Spleen (tissue), 11 donors: Measurements from ENCODE around the gene ZNF567. TPM values are rescaled to one million over a fixed set of nuclear protein-coding genes. Genes with fewer than 3 reads are reported as not detected.

ENCODE experiments used
- DNase-seq: peaks from one replicate; pipeline ENCODE4 v3.0.0-alpha.2; 2020
- H3K27ac ChIP-seq, 8 donors: fragments of 200-600 bp; sonication (generic) in 7 of 8; 1 replicate in 4 of 8; 2 replicates in 4 of 8; pipeline versions ENCODE4 v1.5.0 to v1.8.0; 2016 to 2021; ENCODE audit warnings: inconsistent platforms in 4 of 8, mild to moderate bottlenecking in 4 of 8, moderate library complexity in 1 of 8
- H3K27me3 ChIP-seq, 7 donors: fragments of 200-600 bp; sonication (generic) in 6 of 7; replicated peaks in 1 of 7; 1 replicate in 4 of 7; 2 replicates in 3 of 7; pipeline versions ENCODE4 v1.5.0 to v1.8.0; 2016 to 2021; ENCODE audit warnings: inconsistent platforms in 3 of 7, mild to moderate bottlenecking in 1 of 7
- H3K36me3 ChIP-seq, 6 donors: fragments of 200-600 bp; sonication (generic) in 5 of 6; 1 replicate in 4 of 6; 2 replicates in 2 of 6; pipeline versions ENCODE4 v1.5.0 to v1.8.0; 2016 to 2021; ENCODE audit warnings: inconsistent platforms in 2 of 6
- H3K4me1 ChIP-seq, 6 donors: fragments of 200-600 bp; sonication (generic) in 5 of 6; 1 replicate in 3 of 6; 2 replicates in 3 of 6; pipeline versions ENCODE4 v1.5.0 to v1.8.0; 2016 to 2021; ENCODE audit warnings: inconsistent platforms in 3 of 6
- H3K4me3 ChIP-seq, 8 donors: fragments of 200-600 bp; sonication (generic) in 7 of 8; 1 replicate in 4 of 8; 2 replicates in 4 of 8; pipeline versions ENCODE4 v1.5.0 to v1.8.0; 2016 to 2021; ENCODE audit warnings: inconsistent platforms in 4 of 8, mild to moderate bottlenecking in 4 of 8, moderate library complexity in 2 of 8
- H3K9me3 ChIP-seq, 8 donors: fragments of 200-600 bp; sonication (generic) in 7 of 8; 1 replicate in 4 of 8; 2 replicates in 4 of 8; pipeline versions ENCODE4 v1.5.0 to v1.8.0; 2016 to 2021; ENCODE audit warnings: inconsistent platforms in 4 of 8
- POLR2A ChIP-seq, 3 donors: fragments of 450-650 bp; IDR thresholded peaks; one replicate each; pipeline ENCODE4 v1.5.1; 2017; ENCODE audit warnings: antibody characterized with exemption in 3 of 3, mild to moderate bottlenecking in 1 of 3
- POLR2AphosphoS5 ChIP-seq, 3 donors: sonication (generic); formaldehyde crosslinking; IDR thresholded peaks; one replicate each; pipeline ENCODE4 v1.5.1; 2017; ENCODE audit warnings: antibody characterized with exemption in 3 of 3
- WGBS, 5 donors: extraction: QIAGEN DNeasy Blood & Tissue Kit in 3 of 5; methylation state at CpG; one replicate each; pipeline versions ENCODE4 v1.1.5 to v1.1.7; 2013 to 2018; 5-methylcytosine and 5-hydroxymethylcytosine counted together
- intact Hi-C: fragments of 100-400 bp; cut with DNase I; formaldehyde crosslinking; loops from one replicate; pipeline ENCODE4 v1.15.0; 2023; ENCODE audit warnings: low total_unique reads
- polyA plus RNA-seq, 3 donors: library from polyadenylated mRNA; stranded (reverse); fragments of 200-250 nt; gene quantifications; one replicate each; pipeline ENCODE4 v1.2.1, GENCODE V29; 2013
- total RNA-seq, 7 donors: library from RNA; depleted of rRNA in 3 of 7; stranded (reverse); fragments of >200 nt in 3 of 7; fragmentation: NEBNext Ultra II Directional in 4 of 7; extraction: Animal tissue kit (Norgen Biotek cat#: 25700) in 4 of 7; gene quantifications; one replicate each; pipeline versions ENCODE4 v1.1.0 to v1.2.1, GENCODE V29; 2016 to 2021
- TF ChIP-seq, protein P1 (sequence below), 11 experiments: fragments of 200-600 bp in 7 of 11; fragments of 450-650 bp in 4 of 11; sonication (generic) in 4 of 11; IDR thresholded peaks in 8 of 11; conservative IDR thresholded peaks in 3 of 11; 1 replicate in 7 of 11; 2 replicates in 4 of 11; pipeline versions ENCODE4 v1.4.0 to v1.8.0; 2016 to 2021; ENCODE audit warnings: antibody characterized with exemption in 11 of 11, inconsistent platforms in 4 of 11, mild to moderate bottlenecking in 1 of 11
- donor health status: healthy with polysubstance abuse.
- donor health status: DM: no; HTN: no; CAD: no; lungs with moderate emphysema.
- donor health status: DM: no; HTN: no; CAD: no.
- donor health status: Bipolar disorder and iron deficiency.
- donor health status: healthy.
- donor health status: DM: no; HTN: no; CAD: no.
- donor health status: DM: yes; HTN: yes; CAD: no.

Gene ZNF567
- total and polyA plus RNA-seq, 10 donors = 2.2 to 24.1 (median 9.3) TPM

DNA sequence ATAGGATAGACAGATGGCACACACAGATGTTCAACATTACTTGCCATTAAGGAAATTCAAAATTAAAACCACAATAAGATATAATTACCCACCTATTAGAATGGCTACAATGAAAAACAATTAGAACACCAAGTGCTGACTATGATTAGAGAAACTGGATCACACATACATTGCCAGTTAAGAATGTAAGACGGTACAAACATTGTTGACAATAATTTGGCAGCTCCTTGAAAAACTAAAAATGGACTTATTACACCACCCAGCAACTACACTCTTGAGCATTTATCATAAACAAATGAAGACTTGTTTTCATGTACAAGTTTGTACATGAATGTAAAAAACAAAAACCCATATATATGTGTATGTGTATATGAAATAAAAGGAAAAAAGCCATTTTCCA is 34.5 kb upstream of the ZNF567 start:
- Histone ChIP-seq H3K36me3 (peaks cover 47 to 100% (median 99%) of the 10 kb centered on the region in 6 donors), H3K9me3 (peaks cover 22 to 100% (median 100%) of the 10 kb centered on the region in 8 donors), H3K4me1 (no peaks in the 10 kb centered on the region)

DNA sequence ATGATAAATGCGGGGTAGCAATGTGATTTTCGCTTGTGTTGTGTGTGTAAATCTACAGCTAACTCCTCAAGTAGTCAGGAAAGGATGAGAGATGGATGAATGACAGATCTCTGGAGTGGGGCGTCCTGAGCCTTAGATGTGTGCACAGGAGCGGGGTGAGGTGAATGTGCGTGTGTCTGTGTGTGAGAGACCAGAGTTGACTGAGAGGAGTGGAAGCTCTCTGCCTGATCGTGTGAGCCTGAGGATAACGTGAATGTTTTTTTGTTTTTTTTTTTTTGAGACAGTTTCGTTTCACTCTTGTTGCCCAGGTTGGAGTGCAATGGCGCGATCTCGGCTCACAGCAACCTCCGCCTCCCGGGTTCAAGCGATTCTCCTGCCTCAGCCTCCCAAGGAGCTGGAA is 21.6 kb upstream of the ZNF567 start:
- Histone ChIP-seq H3K4me3 (peak overlapping the region; percentile 68 to 91 (median 80)), H3K4me1 (peaks cover 10 to 33% (median 24%) of the 10 kb centered on the region in 6 donors), H3K9me3 (peaks cover 9 to 77% (median 74%) of the 10 kb centered on the region in 8 donors), H3K27ac (peak overlapping the region in 1 of 8 donors; percentile 87), H3K27me3 (no peaks in the 10 kb centered on the region), H3K36me3 (peaks cover 2 to 64% (median 37%) of the 10 kb centered on the region in 6 donors)
- 54 to 67% (median 56%) methylated on average over 14 of the region's 14 CpGs for WGBS, 5 donors
- TF ChIP-seq POLR2A (IDR thresholded peaks at IDR 0.05) (no peak), POLR2AphosphoS5 (IDR thresholded peaks at IDR 0.05) (no peak)
- TF ChIP-seq, protein P1, sequence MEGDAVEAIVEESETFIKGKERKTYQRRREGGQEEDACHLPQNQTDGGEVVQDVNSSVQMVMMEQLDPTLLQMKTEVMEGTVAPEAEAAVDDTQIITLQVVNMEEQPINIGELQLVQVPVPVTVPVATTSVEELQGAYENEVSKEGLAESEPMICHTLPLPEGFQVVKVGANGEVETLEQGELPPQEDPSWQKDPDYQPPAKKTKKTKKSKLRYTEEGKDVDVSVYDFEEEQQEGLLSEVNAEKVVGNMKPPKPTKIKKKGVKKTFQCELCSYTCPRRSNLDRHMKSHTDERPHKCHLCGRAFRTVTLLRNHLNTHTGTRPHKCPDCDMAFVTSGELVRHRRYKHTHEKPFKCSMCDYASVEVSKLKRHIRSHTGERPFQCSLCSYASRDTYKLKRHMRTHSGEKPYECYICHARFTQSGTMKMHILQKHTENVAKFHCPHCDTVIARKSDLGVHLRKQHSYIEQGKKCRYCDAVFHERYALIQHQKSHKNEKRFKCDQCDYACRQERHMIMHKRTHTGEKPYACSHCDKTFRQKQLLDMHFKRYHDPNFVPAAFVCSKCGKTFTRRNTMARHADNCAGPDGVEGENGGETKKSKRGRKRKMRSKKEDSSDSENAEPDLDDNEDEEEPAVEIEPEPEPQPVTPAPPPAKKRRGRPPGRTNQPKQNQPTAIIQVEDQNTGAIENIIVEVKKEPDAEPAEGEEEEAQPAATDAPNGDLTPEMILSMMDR (IDR thresholded peaks at IDR 0.05 in 8 of 11, conservative IDR thresholded peaks at IDR 0.05 in 3 of 11) = no peak
- DNase-seq = no peak
- intact Hi-C loops = no loop called here

More for the DNA sequence above, 34.5 kb upstream of the ZNF567 start:
- intact Hi-C loops = no loop called here
- no peak for TF ChIP-seq POLR2AphosphoS5 (IDR thresholded peaks at IDR 0.05)
- Histone ChIP-seq H3K27me3 (no peaks in the 10 kb centered on the region), H3K27ac (no peak overlapping the region), H3K4me3 (no peak overlapping the region)
- DNase-seq = no peak
- 92 to 100% (median 98%) methylated on average over 1 of the region's 1 CpG for WGBS, 5 donors

DNA sequence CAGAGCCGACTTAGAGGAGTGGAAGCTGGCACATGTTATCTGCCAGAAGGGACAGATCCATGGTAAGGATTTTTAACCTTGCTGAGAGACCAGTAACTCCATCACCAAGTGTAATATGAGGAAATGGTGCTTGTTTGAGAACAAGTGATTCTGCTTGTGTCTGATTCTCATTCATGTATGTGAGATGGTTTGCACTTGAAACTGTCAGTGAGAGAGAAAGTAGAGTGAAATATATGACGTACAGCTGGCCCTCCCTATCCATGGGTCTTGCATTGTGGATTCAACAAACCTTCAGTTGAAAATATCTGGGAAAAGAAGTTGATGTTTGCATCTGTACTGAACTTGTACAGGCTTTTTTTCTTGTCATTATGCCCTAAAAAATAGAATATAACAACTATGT is 18.8 kb upstream of the ZNF567 start:
- Histone ChIP-seq H3K27ac (no peak overlapping the region), H3K9me3 (peaks cover 5 to 77% (median 74%) of the 10 kb centered on the region in 8 donors), H3K4me1 (peaks cover 10 to 33% (median 24%) of the 10 kb centered on the region in 6 donors), H3K36me3 (peaks cover 0 to 64% (median 19%) of the 10 kb centered on the region in 6 donors), H3K27me3 (no peaks in the 10 kb centered on the region), H3K4me3 (peak overlapping the region in 1 of 8 donors; percentile 80)
- WGBS, 5 donors = 89 to 94% (median 94%) methylated on average over 2 of the region's 2 CpGs
- TF ChIP-seq, protein P1 (IDR thresholded peaks at IDR 0.05 in 8 of 11, conservative IDR thresholded peaks at IDR 0.05 in 3 of 11) = no peak
- TF ChIP-seq POLR2A (IDR thresholded peaks at IDR 0.05) (no peak), POLR2AphosphoS5 (IDR thresholded peaks at IDR 0.05) (no peak)
- intact Hi-C loops = no loop called here
- DNase-seq = no peak

DNA sequence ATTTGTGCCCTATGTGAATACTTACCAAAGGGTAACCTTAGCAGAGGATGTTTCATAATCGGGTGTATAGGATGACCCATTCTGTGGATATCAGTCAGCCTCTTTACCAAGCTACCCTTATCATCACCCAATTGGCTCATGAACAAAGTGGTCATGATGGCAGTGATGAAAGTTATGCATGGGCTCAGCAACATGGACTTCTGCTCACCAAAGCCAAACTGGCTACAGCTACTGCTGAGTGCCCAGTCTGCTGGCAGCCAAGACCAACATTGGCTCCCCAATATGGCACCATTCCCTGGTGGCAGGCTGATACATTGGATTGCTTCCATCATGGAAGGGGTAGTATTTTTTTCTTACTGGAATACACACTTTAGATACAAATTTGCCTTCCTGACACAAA is 15.0 kb upstream of the ZNF567 start:
- H3K9me3 ChIP-seq = peaks cover 10 to 96% (median 93%) of the 10 kb centered on the region in 8 donors
- TF ChIP-seq, protein P1 (IDR thresholded peaks at IDR 0.05 in 8 of 11, conservative IDR thresholded peaks at IDR 0.05 in 3 of 11) = no peak
- TF ChIP-seq POLR2A (IDR thresholded peaks at IDR 0.05) = no peak
- TF ChIP-seq POLR2AphosphoS5 (IDR thresholded peaks at IDR 0.05) = no peak
- no peak overlapping the region for H3K27ac ChIP-seq
- no peak overlapping the region for H3K4me3 ChIP-seq
- DNase-seq = no peak
- H3K36me3 ChIP-seq = peaks cover 0 to 70% (median 8%) of the 10 kb centered on the region in 6 donors
- intact Hi-C loops = no loop called here
- H3K4me1 ChIP-seq = peaks cover 4 to 18% (median 13%) of the 10 kb centered on the region in 6 donors
- WGBS, 5 donors = 94 to 100% (median 97%) methylated on average over 1 of the region's 1 CpG
- no peaks in the 10 kb centered on the region for H3K27me3 ChIP-seq
